Adrenal gland (tissue), 12 donors: ENCODE results near the gene E2F6. TPM values are rescaled to one million over a fixed set of nuclear protein-coding genes. Genes with fewer than 3 reads are reported as not detected.

Experiments
- DNase-seq, 7 donors: peaks; one replicate each; pipeline ENCODE4 v3.0.0-alpha.2; 2019 to 2020
- H3K27ac ChIP-seq, 5 donors: fragments of 200-600 bp; sonication (generic) in 4 of 5; 1 replicate in 3 of 5; 2 replicates in 2 of 5; pipeline versions ENCODE4 v1.5.1 to v1.8.0; 2016 to 2020; ENCODE audit warnings: mild to moderate bottlenecking in 1 of 5
- H3K27me3 ChIP-seq: fragments of 200-600 bp; 2 replicates; pipeline ENCODE4 v1.8.0; 2021
- H3K36me3 ChIP-seq, 2 donors: fragments of 200-600 bp; replicated peaks in 1 of 2; 1 replicate in 1 of 2; 2 replicates in 1 of 2; pipeline versions ENCODE4 v1.5.1 to v1.8.0; 2018 to 2022
- H3K4me1 ChIP-seq, 2 donors: fragments of 200-600 bp; replicated peaks in 1 of 2; 1 replicate in 1 of 2; 2 replicates in 1 of 2; pipeline versions ENCODE4 v1.5.1 to v1.8.0; 2018 to 2021
- H3K4me3 ChIP-seq, 4 donors: fragments of 200-600 bp; sonication (generic) in 3 of 4; one replicate each; pipeline ENCODE4 v1.5.1; 2016 to 2018
- H3K9me3 ChIP-seq, 3 donors: fragments of 200-600 bp; sonication (generic) in 1 of 3; replicated peaks in 1 of 3; 1 replicate in 2 of 3; 2 replicates in 1 of 3; pipeline versions ENCODE4 v1.5.1 to v1.8.0; 2016 to 2021
- POLR2A ChIP-seq, 2 donors: fragments of 450-650 bp; IDR thresholded peaks; one replicate each; pipeline ENCODE4 v1.6.1; 2017; ENCODE audit warnings: antibody characterized with exemption in 2 of 2, mild to moderate bottlenecking in 2 of 2, moderate library complexity in 1 of 2
- WGBS, 4 donors: extraction: QIAGEN DNeasy Blood & Tissue Kit in 2 of 4; methylation state at CpG; one replicate each; pipeline versions ENCODE4 v1.1.5 to v1.1.7; 2013 to 2017; 5-methylcytosine and 5-hydroxymethylcytosine counted together
- intact Hi-C, 2 donors: fragments of 100-400 bp; cut with DNase I; formaldehyde crosslinking; loops; one replicate each; pipeline versions ENCODE4 v1.14.1 to v1.15.0; 2022 to 2023
- polyA plus RNA-seq, 3 donors: library from polyadenylated mRNA; stranded (reverse); fragments of 200-250 nt in 2 of 3; fragments of 350-450 nt in 1 of 3; fragmentation: Illumina TruSeq in 1 of 3; extraction: RNeasy Lipid Tissue Mini Kit (QIAGEN cat#74804) in 1 of 3; gene quantifications; one replicate each; pipeline ENCODE4 v1.2.3, GENCODE V29; 2013 to 2014
- total RNA-seq, 9 donors: library from RNA; depleted of rRNA in 4 of 9; stranded (reverse); fragments of >200 nt in 4 of 9; fragments of 120-200 nt in 1 of 9; fragmentation: NEBNext Ultra II Directional in 1 of 9; extraction: Animal tissue kit (Norgen Biotek cat#: 25700) in 1 of 9; gene quantifications; one replicate each; pipeline versions ENCODE4 v1.1.0 to v1.2.4, GENCODE V29; 2013 to 2023
- TF ChIP-seq, protein P1 (sequence below), 6 experiments: fragments of 450-650 bp in 4 of 6; fragments of 200-600 bp in 2 of 6; sonication (generic) in 1 of 6; IDR thresholded peaks; 1 replicate in 5 of 6; 2 replicates in 1 of 6; pipeline versions ENCODE4 v1.5.1 to v1.8.0; 2016 to 2021; ENCODE audit warnings: antibody characterized with exemption in 6 of 6, mild to moderate bottlenecking in 2 of 6, moderate library complexity in 1 of 6
- donor health status: healthy with polysubstance abuse.
- donor health status: Bipolar disorder and iron deficiency.
- donor health status: DM: yes; HTN: yes; CAD: no.
- donor health status: DM: no; HTN: no; CAD: no.
- donor health status: DM: no; HTN: no; CAD: no.
- donor health status: DM: yes; HTN: yes; CAD: no.

E2F6 gene
- total and polyA plus RNA-seq, 12 donors: 8.0 to 38.8 (median 12.5) TPM

DNA sequence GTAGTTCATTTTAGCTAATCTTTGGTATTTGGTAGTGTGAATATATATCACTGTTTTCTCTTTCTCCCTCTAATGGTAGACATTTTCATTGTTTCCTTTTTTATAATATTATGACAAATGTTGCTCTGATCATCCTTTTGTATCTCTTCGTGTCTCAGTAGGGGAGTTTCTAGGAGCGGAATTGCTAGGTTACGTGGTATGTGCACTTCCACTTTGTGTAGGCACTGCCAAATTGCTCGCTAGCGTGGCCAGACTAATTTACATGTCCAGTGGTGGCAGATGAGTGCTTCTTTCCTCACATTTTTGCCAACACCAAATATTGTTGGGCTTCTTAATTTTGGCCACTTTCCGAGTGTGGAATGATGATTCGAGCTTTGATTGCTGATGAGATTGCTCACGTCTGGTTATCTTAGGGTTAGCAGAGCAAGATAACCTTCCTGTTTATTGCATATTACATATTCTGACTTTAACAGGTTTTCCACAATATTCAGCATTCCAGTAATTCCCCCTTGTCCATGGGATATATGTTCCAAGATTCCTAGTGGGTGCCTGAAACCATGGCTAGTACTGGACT is 37.5 kb upstream of the E2F6 start:
- H3K4me1 ChIP-seq: peaks cover 7 to 9% of the 10 kb centered on the region in 2 donors
- no peaks in the 10 kb centered on the region for H3K36me3 ChIP-seq
- intact Hi-C loops: no loop called here
- H3K9me3 ChIP-seq: no peaks in the 10 kb centered on the region
- H3K4me3 ChIP-seq: no peak overlapping the region
- WGBS, 4 donors: 62 to 65% (median 64%) methylated on average over 8 of the region's 8 CpGs
- no peak overlapping the region for H3K27ac ChIP-seq
- DNase-seq: no peak
- no peaks in the 10 kb centered on the region for H3K27me3 ChIP-seq
- TF ChIP-seq POLR2A (IDR thresholded peaks at IDR 0.05): no peak
- TF ChIP-seq, protein P1, sequence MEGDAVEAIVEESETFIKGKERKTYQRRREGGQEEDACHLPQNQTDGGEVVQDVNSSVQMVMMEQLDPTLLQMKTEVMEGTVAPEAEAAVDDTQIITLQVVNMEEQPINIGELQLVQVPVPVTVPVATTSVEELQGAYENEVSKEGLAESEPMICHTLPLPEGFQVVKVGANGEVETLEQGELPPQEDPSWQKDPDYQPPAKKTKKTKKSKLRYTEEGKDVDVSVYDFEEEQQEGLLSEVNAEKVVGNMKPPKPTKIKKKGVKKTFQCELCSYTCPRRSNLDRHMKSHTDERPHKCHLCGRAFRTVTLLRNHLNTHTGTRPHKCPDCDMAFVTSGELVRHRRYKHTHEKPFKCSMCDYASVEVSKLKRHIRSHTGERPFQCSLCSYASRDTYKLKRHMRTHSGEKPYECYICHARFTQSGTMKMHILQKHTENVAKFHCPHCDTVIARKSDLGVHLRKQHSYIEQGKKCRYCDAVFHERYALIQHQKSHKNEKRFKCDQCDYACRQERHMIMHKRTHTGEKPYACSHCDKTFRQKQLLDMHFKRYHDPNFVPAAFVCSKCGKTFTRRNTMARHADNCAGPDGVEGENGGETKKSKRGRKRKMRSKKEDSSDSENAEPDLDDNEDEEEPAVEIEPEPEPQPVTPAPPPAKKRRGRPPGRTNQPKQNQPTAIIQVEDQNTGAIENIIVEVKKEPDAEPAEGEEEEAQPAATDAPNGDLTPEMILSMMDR (IDR thresholded peaks at IDR 0.05): no peak

DNA sequence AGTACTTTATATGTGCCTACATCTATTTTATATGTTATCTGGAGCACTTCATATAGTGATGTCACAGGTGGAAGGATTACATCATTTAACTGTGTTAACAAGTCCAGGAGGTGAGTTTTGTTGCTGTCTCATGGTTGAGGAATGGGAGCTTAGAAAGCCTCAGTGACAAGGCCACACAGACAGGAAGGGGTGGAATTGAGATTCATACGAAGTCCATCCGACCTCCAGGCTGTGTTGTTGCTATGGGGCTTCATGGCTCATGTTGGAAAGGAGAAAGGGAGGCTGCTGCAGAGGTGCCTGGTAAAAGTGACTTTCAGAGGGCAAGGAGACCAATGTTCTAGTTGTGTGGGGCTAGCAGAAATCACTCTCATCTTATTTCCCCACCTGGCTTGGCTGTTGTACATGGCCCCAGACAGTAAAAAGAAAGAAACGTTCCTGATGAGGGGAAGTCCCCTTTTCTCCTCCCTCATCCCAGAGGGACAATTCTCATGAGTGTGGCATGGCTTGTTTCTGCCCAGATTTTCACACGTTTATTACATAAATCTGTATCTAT is 36.9 kb upstream of the E2F6 start:
- WGBS, 4 donors: 73 to 88% (median 78%) methylated on average over 4 of the region's 4 CpGs
- intact Hi-C loops: no loop called here
- no peak for DNase-seq
- Histone ChIP-seq H3K27ac (no peak overlapping the region), H3K4me3 (no peak overlapping the region), H3K9me3 (no peaks in the 10 kb centered on the region), H3K27me3 (no peaks in the 10 kb centered on the region), H3K36me3 (no peaks in the 10 kb centered on the region), H3K4me1 (peaks cover 9 to 12% of the 10 kb centered on the region in 2 donors)
- TF ChIP-seq POLR2A (IDR thresholded peaks at IDR 0.05): no peak
- TF ChIP-seq, protein P1 (IDR thresholded peaks at IDR 0.05): no peak

DNA sequence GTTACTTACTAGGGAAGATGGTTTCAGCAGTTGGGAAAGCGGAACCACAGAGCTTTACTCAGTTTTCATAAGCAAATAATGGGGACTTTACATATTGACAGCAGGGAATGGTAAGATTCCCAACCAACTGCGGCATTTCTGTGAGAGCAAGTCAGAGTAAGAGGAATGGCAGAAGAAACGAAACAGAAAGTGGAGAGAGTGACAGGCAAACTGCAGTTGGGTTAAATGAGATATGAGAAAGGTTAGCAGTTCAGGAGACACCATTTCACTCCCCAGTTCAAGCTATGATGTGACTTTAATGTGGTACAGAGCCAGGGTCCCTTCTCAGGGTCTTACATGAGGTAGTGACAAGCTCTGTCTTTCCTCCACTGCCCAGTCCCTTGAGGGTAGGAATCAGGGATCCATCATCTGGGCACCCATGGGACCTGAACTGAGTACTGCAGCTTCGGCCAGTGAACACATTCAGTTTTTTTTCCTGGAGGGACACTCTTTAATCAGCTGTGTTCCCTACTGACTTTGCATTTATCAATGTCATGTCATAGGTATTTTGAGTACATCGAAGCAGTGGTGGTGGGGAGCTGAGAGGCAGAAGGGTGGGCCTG is 34.8 kb upstream of the E2F6 start:
- 77 to 80% (median 80%) methylated on average over 5 of the region's 5 CpGs for WGBS, 4 donors
- H3K9me3 ChIP-seq: no peaks in the 10 kb centered on the region
- no peak overlapping the region for H3K27ac ChIP-seq
- peaks cover 12 to 15% of the 10 kb centered on the region in 2 donors for H3K4me1 ChIP-seq
- no peak overlapping the region for H3K4me3 ChIP-seq
- intact Hi-C loops: no loop called here
- no peaks in the 10 kb centered on the region for H3K36me3 ChIP-seq
- no peaks in the 10 kb centered on the region for H3K27me3 ChIP-seq
- no peak for TF ChIP-seq POLR2A (IDR thresholded peaks at IDR 0.05)
- TF ChIP-seq, protein P1 (IDR thresholded peaks at IDR 0.05): no peak
- no peak for DNase-seq

DNA sequence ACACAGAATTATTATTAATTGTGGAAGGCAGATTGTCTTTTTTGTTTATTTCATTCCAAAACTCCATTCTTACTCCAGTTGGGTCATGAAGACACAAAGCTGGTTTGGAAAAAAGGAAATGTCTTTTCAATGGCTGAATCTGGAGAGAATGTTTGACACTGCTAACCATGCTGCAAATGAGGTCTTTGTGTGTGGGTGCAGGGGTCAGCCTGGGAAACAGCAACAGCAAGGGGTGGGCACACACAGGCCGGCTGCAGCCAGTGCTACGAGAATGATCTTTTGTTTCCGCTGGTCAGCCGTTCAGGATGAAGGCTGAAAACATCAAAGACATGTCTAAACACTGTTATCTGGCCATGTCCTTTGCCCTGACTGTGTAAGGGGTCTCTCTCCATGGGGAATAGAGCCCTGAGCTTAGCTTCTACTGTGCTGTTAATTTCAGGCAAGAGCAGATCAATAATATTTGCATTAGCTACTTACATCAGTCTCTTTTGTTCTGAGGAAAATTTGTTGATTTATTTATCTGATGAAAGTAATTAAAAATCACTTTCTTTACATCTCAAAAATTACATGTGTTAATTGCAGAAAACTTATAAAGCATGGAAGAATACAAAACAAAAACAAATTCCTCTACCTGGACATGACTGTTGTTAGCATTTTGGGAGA is 33.3 kb upstream of the E2F6 start:
- TF ChIP-seq, protein P1 (IDR thresholded peaks at IDR 0.05): no peak
- no peak for TF ChIP-seq POLR2A (IDR thresholded peaks at IDR 0.05)
- Histone ChIP-seq H3K4me1 (peaks cover 12 to 17% of the 10 kb centered on the region in 2 donors), H3K27ac (no peak overlapping the region), H3K9me3 (no peaks in the 10 kb centered on the region), H3K27me3 (no peaks in the 10 kb centered on the region), H3K36me3 (no peaks in the 10 kb centered on the region), H3K4me3 (no peak overlapping the region)
- 40 to 64% (median 52%) methylated on average over 4 of the region's 4 CpGs for WGBS, 4 donors
- DNase-seq: no peak
- intact Hi-C loops: no loop called here
